GM13976 (cell line): Measurements from ENCODE around the gene ASMTL.
"Not testable (repeated sequence)": the region's sequence is repeated elsewhere in the genome, so short reads cannot be mapped to it uniquely, and the experiment has no call there.

Experiments
- DNase-seq: peaks from one replicate; pipeline ENCODE4 v3.0.0; 2012; ENCODE audit warnings: low spot score
- CTCF ChIP-seq: IDR thresholded peaks from 2 replicates; pipeline ENCODE4 v1.5.1; 2012; ENCODE audit warnings: borderline replicate concordance, mild to moderate bottlenecking; ENCODE audit not compliant: insufficient read depth; ENCODE audit errors: extremely low read depth, missing control alignments, control extremely low read depth
- in situ Hi-C: fragments of 300-500 bp; cut with MboI; formaldehyde crosslinking; loops from one replicate; pipeline ENCODE4 v1.12.0; 2022; ENCODE audit warnings: low sequenced_read_pairs, mixed read lengths, inconsistent platforms; ENCODE audit not compliant: unreplicated experiment

Gene ASMTL

GRCh38 chrX:1449823-1450149, 2.9 kb downstream of the ASMTL start:
- TF ChIP-seq CTCF = no peak
- in situ Hi-C loops = no loop called here

GRCh38 chrX:1449036-1449822, 3.5 kb downstream of the ASMTL start:
- in situ Hi-C loops = no loop called here
- TF ChIP-seq CTCF = no peak
- no peak for DNase-seq

More at GRCh38 chrX:1449823-1450149, 2.9 kb downstream of the ASMTL start:
- DNase-seq = no peak

- in situ Hi-C loops, DNase-seq: not testable (repeated sequence)
Observed at GRCh38 chrX:1448573-1449001, 4.1 kb downstream of the ASMTL start.

- DNase-seq, in situ Hi-C loops: not testable (repeated sequence)
Observed at GRCh38 chrX:1447969-1448572, 4.6 kb downstream of the ASMTL start.

GRCh38 chrX:1446984-1447968, 5.4 kb downstream of the ASMTL start:
- DNase-seq, in situ Hi-C loops: not testable (repeated sequence)

GRCh38 chrX:1444561-1445500, 7.9 kb downstream of the ASMTL start:
- no peak for DNase-seq
- TF ChIP-seq CTCF = no peak
- in situ Hi-C loops = no loop called here

- no peak for TF ChIP-seq CTCF
- DNase-seq = no peak
- in situ Hi-C loops = no loop called here
Observed at GRCh38 chrX:1443496-1444075, 9.1 kb downstream of the ASMTL start.
